GM08714 (cell line): ENCODE data around the gene OBP2B.
"Not testable (repeated sequence)": the region's sequence is repeated elsewhere in the genome, so short reads cannot be mapped to it uniquely, and the experiment has no call there.

Experiments
- H3K4me3 ChIP-seq: fragments of 200-500 bp; sonication (Bioruptor generic); 2 replicates; pipeline ENCODE4 v1.5.1; 2014; ENCODE audit warnings: mild to moderate bottlenecking, low read length, inconsistent platforms
- ZNF274 ChIP-seq: IDR thresholded peaks from 2 replicates; pipeline ENCODE4 v1.6.1; 2012; ENCODE audit warnings: mild to moderate bottlenecking, low read depth, low read length

Gene OBP2B

DNA sequence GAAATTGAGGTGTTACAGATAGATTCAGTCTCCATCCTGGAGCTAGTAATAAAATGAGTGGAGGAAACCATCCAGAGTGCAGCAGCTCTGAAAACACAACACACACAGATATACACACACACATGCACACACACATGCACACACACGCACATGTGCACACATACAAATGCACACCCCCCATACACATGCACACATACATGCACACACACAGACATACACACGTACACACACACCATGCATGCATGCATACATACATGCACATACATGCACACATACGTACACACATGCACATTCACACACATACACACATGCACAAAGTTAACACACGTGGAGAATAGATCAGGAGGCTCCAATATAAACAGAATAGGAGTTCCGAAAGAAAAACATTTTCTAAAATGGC is 21.0 kb upstream of the OBP2B start:
- no peak for TF ChIP-seq ZNF274

DNA sequence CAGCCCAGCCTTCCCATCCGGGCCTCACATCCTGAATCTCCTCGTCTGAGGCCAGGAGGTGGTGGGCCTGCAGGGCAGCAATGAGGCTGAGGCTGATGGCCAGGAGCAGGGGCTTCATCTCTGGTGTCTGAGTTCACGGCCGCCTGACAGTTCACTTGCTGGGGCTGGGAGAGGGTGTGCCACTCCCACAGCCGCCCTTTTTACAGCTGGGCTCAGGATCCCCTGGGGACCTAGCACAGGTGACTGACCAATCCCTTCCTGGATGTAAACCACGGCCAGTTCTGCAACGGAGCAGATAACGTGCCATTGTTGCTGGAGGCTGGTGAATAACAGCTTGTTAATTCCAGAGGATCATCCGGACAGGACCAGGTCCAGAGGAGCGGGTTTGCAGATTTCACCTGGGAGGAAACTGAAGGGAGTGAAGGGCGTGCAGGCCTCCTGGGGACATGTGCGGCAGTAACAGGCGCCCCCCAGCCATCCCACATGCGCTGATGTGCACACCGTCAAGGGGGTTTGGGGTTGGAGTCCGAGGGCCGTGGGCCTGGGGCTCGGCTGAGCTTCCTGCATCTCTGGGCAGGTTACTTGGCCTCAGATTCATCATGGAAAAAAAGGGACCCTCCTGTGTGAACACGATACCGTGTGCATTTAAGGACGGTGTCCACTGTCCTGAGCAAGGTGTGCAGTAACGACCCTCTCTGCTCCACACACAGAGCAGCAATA is 19.6 kb upstream of the OBP2B start:
- H3K4me3 ChIP-seq: not testable (repeated sequence)

More for the DNA sequence above, 21.0 kb upstream of the OBP2B start:
- H3K4me3 ChIP-seq: no peak overlapping the region

DNA sequence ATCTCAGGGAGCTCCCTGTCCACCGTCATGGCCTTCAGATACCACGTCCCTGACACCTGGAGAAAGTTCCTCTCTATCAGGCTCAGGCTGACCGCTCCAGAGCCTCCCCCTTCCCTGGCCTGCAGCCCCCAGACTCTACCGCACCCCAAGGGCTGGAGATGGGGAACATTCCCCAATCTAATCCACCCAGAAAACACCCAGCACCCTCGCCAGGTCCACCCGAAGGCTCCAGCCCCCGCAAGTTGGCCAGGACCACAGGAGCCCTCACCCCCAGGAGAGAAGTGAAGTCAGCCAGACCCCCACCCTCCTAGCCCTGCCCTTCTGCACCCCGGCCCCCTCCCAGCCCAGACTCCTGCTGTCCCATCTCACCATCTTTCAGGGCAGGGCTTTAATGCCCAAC is 18.9 kb upstream of the OBP2B start:
- H3K4me3 ChIP-seq: not testable (repeated sequence)

DNA sequence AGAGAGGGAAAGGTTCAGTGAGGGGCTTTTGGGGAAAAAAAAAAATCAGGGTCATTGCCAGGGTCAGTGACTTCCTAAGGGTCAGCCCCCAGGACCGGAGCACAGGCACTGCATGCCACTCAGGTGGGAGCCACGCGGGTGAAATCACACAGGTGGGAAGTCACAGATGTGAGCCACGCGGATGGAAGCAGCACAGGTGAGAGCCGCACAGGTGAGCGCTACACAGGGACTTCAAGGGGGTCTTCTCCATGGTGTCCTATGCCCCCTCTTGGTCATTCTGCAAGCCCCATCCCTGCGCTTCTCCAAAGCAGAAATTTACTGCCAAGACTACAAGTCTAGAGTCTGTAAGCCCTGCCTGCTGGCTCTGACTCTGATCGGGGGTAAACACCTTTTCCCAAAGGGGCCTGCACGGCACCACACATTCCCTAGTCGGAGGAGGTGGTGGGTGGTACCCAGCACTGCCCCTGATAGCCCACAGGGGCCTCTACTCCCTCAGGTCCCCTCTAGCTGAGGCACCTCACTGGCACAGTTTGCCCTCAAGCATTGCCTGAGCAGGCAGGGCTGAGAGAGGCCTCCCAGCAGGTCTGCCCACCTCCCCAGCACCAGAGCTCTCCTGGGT is 18.3 kb upstream of the OBP2B start:
- no peak for TF ChIP-seq ZNF274
- no peak overlapping the region for H3K4me3 ChIP-seq

DNA sequence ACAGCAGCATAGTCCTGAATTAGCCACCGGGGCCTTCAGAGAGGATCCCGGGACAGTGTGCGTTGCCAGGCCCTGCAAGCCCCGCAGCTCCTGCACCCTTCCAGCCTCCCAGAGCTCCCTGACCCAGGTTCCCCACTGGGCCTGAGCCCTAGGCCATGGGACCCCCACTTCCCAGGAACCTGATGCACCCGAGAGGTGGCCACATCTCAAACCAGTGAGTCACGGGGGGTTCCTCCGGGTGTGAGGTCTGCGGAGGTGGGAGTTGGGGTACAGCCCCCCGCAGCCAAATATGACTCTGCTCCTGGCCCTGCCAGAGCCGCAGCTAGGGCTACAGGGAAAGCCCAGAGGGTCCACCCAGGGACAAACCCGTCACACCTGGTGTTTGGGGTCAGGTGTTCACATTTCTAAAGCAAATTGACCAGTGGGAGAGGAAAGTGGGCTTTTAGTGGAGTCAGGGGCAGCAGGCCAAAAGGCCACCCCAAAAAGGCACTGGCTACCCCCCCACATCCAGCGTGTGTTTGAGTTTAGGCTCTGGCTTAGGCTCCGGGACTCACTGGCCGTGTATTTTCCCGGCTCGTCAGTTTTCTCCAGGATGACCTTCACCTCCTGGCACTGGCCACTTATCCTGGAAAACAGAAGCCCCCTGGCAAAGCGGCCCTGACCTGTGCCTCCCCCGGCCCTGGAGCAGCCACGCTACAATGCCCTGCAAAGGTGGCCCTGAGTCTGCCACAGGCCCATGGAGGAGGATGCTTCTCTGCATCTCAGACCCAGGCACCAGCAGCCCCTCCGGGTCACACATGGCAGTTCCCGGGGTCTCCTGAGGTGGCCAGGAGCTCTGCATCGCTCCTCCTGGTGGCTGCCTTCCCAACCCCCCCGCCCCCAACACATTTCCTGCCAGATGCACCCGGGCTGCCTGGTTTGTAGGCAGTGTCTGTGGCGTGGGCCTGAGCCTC is 17.4 kb upstream of the OBP2B start:
- no peak for TF ChIP-seq ZNF274

DNA sequence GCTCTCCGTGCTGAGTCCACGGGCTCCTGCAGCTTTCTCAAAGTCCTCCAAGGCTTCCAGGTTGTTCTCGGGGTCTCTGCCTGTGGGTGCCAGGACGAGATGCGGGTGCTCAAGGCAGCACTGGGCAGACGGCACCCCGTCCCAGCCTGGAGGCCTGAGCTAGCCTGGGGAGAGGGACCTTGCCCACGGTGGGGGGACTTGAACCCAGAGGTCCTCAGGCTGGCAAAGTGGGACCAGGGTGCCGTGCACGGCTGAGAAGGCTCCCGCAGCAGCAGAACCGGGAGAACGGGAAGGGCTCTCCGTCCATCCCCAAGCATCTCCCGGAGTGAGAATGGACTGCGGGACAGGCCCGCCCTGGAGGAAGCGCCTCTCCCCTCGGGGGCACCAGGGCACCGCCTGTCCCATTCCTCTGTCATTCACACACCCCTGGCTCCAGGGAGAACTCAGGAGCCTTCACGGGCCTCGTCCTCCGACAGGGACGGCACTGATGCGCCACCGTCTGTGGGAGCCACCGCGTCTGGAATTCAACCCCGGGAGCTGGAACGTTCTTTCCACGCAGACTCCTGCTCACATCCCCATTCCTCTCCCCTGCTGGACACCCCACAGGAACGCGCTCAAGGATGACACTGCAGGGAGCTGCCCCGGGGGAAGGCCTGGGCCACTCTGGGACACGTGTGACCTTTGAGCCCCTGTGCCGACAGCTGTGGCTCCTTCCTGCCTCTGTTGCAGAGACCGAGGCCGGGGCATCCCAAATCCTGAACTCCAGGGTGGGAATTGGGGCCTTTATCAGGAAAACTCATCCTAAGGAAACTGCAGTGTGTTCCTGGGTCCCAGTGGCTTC is 16.3 kb upstream of the OBP2B start:
- no peak for TF ChIP-seq ZNF274
- no peak overlapping the region for H3K4me3 ChIP-seq

More for the DNA sequence above, 17.4 kb upstream of the OBP2B start:
- no peak overlapping the region for H3K4me3 ChIP-seq

DNA sequence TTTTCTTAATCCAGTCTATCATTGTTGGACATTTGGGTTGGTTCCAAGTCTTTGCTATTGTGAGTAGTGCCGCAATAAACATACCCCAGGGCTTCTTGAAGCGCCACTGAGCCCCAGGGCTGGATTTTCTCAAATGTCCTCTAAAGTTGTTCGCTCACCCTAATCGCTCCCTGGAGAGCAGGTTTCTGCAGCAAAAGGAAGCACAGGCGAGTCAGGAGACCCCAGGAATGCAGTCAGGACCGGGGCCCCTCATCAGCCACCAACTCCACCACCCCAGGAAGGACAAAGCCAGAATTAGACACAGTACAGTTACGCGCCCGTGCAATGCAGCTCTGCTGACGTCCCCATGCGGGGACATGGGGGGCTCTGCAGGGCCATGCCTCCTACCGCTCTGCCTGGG is 15.7 kb upstream of the OBP2B start:
- no peak for TF ChIP-seq ZNF274
- no peak overlapping the region for H3K4me3 ChIP-seq

DNA sequence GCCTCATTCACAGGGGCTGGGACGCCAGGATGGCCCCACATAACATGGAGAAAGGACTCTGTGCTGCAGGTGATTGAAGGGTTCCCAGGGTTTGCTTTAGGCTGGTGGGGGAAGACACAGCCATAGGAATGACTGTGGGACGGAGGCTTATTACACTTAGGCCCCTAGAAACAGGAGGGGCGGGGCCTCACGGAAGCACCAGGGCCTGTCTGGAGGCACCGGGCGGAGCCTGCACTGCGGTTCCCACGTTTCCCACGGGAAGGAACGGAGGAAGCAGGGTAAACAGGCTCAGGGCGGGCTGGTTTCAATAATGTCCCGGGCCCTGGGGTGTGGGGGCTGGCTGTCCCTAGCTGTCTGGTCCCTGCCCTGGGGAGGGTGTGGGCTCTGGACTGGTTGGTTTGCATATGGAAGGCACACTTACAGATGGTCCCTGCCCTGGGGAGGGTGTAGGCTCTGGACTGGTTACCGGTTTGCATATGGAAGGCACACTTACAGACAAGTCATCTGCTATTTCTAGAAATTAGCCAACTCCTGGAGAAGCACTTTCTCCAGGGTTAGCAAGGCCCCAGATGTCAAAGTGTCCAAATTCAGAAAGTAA is 14.2 kb upstream of the OBP2B start:
- H3K4me3 ChIP-seq: not testable (repeated sequence)

DNA sequence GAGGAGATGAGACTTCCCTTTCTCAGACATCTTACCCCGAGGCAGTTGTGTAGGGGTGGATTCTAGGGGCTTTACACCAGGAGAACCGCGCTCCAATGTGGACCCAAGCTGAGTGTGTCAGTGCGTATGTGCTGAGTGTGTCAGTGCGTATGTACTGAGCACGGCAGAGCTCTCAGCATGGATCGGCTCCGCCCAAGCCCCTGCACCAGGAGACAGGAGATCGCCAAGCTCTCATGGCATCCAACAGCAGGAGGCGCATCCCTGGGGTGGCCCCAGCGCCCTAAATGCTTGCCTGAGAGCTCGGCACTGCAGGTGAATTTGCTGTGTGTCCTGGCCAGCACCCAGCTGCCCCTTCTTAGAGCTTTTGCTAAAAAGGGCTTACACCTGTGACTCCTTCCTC is 12.9 kb upstream of the OBP2B start:
- not testable (repeated sequence) for H3K4me3 ChIP-seq

DNA sequence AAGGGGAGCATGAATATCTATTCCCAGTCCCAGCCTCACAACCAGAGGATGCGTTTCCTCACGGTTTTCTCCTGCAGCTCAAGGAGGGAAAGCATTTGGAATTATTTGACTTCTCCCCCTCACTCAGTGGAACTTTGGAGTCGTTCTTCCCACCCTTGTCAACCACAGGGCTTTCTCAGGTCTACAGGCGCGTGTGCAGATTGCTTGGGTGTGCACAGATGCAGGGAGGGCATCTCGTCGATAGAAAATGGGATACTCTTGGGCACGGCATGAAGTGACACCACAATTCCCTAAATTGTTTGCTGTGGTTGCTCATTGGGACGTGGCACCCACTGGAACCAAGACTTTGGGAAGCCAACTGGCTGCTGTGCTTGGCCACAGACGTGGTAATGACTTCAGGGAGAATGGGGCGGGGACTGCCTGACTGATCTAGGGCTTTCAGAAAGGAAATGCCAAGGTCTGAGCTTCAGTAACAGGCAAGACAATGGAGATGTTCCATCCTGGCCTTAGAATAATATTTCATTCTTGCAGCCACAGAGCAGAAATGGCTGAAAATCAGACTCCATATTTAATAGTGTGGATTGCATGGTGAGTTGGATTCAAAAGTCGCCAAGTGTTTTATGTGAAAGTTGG is 12.2 kb upstream of the OBP2B start:
- no peak for TF ChIP-seq ZNF274
- H3K4me3 ChIP-seq: no peak overlapping the region

DNA sequence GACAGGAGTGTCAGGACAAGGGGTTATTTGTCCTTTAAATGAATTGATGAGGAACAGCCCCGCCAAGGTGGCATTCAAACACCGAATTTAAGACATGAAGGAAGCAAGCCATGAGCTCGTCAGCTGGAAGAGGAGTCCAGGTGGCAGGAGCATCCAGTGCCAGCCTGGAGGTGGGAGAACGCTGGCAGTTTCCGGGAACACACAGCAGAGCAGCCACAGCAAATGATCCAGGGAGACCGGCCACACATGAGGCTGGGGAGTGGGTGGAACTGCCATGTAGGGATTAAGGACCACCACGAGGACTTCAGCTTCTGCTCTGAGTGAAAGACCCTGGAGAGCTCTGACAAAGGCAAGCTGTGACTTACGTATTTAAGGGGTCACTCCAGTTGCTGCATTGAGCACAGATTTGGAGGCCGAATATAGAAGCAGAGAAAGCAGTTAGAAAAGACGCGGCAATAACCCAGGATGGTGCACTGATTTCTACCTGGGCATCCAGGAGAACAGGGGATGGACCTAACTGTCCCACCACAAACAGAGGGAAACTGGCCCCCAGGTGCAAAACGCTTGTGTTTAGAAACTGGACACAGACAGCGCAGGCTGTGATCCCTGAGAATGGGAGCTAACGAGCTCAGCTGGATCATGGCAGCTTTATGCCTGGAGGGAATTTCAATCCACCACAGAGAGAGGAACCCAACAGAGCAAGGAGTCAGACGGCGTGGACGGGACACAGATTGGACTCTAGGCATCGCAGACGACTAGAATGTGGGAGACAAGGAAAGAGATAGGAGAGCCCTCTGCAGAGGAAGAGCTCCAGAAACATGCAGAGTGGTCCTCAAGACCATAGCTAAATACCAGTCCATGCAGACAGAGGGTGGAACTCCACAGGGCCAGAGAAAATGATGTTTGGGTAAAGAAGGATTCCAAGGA is 9.3 kb upstream of the OBP2B start:
- not testable (repeated sequence) for H3K4me3 ChIP-seq

DNA sequence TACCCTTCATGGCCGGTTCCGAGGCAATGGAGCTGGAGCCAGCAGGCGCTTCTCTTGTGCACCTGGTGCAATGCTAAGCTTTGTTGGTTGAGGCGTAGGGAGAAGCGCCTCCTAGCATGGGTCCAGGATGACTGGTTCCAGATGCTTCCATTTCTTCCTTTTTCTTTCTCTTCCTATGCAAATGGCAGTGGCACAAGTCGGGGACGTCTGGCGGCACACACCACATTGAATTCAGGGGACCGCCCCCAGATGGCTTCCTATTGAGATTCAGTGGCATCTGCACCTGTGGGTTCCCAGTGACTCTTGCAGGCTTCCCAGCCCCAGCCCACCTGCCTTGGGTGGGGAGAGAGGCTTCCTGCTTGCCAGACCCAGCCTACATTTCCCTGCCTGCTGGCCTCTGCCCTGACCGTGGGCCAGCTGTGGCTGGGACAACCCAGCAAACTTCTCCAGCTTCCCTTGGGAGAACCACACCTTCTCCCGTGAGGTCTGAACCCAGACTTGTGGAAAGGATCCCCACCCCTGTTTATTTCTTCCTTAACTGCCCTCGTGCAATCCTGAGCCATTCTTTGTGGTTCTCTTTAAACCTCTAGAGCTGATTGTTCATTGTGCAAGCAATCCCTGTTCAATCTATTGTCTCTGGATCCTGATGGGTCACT is 8.4 kb upstream of the OBP2B start:
- H3K4me3 ChIP-seq: not testable (repeated sequence)

DNA sequence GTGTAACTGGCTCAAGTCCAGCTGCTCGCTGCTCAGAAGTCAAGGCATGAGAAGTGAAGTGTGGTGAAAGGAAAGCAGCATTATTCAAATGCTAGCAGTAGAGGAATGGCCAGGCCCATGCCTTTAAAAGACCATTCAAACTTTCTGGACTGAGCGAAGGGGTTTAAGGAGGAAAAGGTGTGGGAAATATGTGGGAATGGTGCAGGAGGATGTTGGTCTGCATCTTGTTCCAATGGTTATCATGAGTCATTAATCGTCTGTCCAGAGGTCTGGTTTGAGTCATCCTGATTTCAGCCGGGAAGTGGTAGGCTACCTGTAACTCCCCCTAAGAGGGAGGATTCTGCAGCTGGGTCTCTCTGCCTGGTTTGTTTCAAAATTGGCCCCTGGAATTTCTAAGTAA is 5.2 kb upstream of the OBP2B start:
- not testable (repeated sequence) for H3K4me3 ChIP-seq
